ENCODE results near the gene TWIST2. TPM values are rescaled to one million over a fixed set of nuclear protein-coding genes. Genes with fewer than 3 reads are reported as not detected.

TWIST2 gene
- total and polyA plus RNA-seq, 7 donors, result 0.58 to 1.2 (median 0.90) TPM

DNA sequence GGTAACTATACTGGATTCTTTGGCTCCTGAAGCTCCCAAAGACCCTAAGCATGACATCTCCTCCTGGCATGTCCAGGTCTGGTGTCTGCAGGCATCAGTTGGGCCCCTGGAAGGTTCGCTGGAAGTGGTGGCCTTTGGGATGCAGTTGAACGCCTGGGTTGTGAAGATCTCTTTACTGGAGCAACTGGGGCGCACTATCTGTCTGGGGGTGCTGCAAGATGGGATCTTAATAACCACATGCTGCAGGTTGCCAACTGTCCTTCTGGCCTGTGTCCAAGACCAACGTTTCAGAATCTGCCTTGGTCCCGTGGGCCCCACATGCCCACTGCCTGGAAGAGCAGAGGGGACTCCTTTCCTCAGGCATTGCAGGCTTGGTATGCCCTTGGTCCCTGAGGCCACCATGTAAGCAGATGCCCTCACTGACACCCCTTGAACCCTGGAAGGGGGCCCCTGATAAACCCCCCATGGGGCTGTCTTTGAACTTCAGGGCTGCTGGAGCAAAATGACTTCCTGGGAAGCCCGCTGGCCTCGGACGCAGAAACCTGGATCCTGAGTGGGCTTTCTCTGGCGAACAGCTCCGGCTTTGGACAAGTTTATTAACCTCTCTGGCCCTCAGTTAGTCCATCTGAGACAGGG, 101.9 kb downstream of the TWIST2 start:
- no peaks in the 10 kb centered on the region for H3K36me3 ChIP-seq (ENCODE audit: insufficient read depth in 1 of 2, low read depth in 1 of 2)
- intact Hi-C loops (cut with DNase I), result no loop called here
- 73 to 74% (median 74%) methylated on average over 10 of the region's 10 CpGs for WGBS, 3 donors
- no peak for DNase-seq
- TF ChIP-seq, protein P1, sequence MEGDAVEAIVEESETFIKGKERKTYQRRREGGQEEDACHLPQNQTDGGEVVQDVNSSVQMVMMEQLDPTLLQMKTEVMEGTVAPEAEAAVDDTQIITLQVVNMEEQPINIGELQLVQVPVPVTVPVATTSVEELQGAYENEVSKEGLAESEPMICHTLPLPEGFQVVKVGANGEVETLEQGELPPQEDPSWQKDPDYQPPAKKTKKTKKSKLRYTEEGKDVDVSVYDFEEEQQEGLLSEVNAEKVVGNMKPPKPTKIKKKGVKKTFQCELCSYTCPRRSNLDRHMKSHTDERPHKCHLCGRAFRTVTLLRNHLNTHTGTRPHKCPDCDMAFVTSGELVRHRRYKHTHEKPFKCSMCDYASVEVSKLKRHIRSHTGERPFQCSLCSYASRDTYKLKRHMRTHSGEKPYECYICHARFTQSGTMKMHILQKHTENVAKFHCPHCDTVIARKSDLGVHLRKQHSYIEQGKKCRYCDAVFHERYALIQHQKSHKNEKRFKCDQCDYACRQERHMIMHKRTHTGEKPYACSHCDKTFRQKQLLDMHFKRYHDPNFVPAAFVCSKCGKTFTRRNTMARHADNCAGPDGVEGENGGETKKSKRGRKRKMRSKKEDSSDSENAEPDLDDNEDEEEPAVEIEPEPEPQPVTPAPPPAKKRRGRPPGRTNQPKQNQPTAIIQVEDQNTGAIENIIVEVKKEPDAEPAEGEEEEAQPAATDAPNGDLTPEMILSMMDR (IDR thresholded peaks at IDR 0.05), result no peak
- no peak overlapping the region for H3K4me3 ChIP-seq
- H3K27ac ChIP-seq, result no peak overlapping the region
- H3K9me3 ChIP-seq, result no peaks in the 10 kb centered on the region
- H3K4me1 ChIP-seq, result no peaks in the 10 kb centered on the region
- H3K27me3 ChIP-seq (ENCODE audit: insufficient read depth in 3 of 3, low read length in 2 of 3), result peaks cover 0 to 8% (median 0%) of the 10 kb centered on the region in 3 donors
- ATAC-seq, result no peak

DNA sequence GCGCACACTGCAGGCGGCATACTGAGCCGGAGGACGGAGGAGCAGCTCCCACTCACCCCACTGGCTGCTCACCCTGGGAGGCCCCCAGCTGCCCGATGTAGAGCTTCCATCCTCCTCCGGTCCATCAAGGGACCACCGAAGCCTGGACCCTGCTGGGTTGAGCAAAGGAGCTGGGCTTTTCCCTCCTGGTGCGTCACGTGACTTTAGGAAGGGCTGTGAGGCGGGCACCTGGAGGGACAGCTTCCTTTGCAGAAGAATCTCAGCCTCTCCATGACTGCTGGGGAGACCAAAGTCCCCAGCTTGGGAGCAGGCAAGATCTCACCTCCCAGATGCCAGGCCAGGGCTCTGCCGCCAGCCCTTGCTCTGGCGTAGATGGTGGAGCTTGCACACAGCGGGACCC, 102.7 kb downstream of the TWIST2 start:
- Histone ChIP-seq H3K4me1 (no peaks in the 10 kb centered on the region), H3K9me3 (no peaks in the 10 kb centered on the region), H3K27ac (no peak overlapping the region), H3K4me3 (no peak overlapping the region), H3K36me3 (ENCODE audit: insufficient read depth in 1 of 2, low read depth in 1 of 2) (no peaks in the 10 kb centered on the region), H3K27me3 (ENCODE audit: insufficient read depth in 3 of 3, low read length in 2 of 3) (peaks cover 0 to 12% (median 0%) of the 10 kb centered on the region in 3 donors)
- 85 to 91% (median 90%) methylated on average over 13 of the region's 13 CpGs for WGBS, 3 donors
- ATAC-seq (no peak), DNase-seq (no peak)
- intact Hi-C loops (cut with DNase I), result no loop called here
- TF ChIP-seq, protein P1 (IDR thresholded peaks at IDR 0.05), result no peak

DNA sequence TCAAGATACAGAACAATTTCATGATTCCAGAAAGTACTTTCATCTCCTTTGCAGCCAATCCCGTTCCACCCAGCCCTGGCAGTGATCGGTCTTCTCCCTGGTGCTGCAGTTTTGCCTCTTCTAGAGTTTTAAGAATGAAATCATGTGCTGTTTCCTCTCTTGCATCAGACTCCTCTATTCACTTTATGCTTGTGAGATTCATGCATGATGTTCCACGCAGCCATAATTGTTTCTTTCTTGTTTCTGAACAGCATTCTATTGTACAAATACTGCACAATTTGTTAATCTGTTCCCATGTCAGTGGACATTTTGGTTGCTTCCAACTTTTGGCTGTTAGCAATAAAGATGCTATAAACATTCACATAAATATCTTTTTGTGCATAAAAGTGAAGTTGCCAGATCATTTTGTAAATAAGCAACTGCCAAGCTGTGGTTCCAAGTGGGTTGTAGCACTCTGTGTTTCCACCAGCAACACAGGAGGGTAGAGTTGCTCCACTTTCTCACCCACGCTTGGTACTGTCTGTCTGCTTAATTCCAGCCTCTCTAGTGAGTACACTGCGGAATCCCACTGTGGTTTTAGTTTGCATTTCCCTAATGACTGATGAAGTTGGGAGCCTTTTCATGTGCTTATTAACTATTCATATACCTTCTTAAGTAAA, 104.5 kb downstream of the TWIST2 start:
- no peaks in the 10 kb centered on the region for H3K36me3 ChIP-seq (ENCODE audit: insufficient read depth in 1 of 2, low read depth in 1 of 2)
- peaks cover 0 to 16% (median 6%) of the 10 kb centered on the region in 3 donors for H3K27me3 ChIP-seq (ENCODE audit: insufficient read depth in 3 of 3, low read length in 2 of 3)
- no peaks in the 10 kb centered on the region for H3K9me3 ChIP-seq
- WGBS, 3 donors, result 82 to 88% (median 87%) methylated on average over 5 of the region's 5 CpGs
- intact Hi-C loops (cut with DNase I), result no loop called here
- TF ChIP-seq, protein P1 (IDR thresholded peaks at IDR 0.05), result no peak
- H3K4me3 ChIP-seq, result no peak overlapping the region
- no peak for ATAC-seq
- H3K4me1 ChIP-seq, result no peaks in the 10 kb centered on the region
- DNase-seq, result no peak
- H3K27ac ChIP-seq, result no peak overlapping the region

DNA sequence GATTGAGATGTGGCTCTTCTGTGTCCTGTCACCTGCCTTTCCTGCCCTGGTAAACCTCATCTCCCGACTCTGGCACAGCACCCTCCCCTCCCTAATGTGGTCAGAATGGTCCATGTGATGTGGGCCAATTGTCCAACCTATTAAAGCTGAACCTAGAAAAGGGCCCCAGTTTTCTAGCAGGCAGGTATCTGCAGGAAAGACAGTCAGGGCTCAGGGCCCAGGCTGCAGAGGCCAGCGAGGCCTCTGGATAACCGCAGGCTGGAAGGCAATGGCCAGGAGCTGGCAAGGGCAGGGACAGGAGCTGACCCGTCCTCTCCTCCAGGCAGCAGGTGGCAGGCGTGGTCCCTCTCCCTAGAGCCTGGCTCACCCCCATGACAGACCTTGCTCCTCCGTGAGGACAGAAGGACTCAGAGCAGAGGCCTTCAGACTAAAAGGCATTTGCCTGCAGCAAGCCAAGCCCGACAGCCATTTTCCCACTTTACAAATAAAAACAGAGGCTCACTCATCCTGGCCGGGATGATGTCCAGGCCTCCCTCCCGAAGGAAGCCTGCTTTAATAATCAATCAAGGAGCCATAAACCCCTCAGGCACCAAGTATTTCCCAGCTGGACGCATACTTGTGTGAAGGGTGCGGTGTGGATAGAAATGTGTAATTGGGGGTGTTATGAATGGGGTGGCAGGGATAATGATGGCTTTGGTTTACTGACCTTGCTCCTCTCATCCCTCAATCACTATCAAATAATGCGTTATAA, 107.1 kb downstream of the TWIST2 start:
- no peak for DNase-seq
- intact Hi-C loops (cut with DNase I), result no loop called here
- no peak for ATAC-seq
- TF ChIP-seq, protein P1 (IDR thresholded peaks at IDR 0.05), result no peak
- Histone ChIP-seq H3K4me1 (no peaks in the 10 kb centered on the region), H3K36me3 (ENCODE audit: insufficient read depth in 1 of 2, low read depth in 1 of 2) (no peaks in the 10 kb centered on the region), H3K27ac (no peak overlapping the region), H3K27me3 (ENCODE audit: insufficient read depth in 3 of 3, low read length in 2 of 3) (peaks cover 0 to 11% (median 6%) of the 10 kb centered on the region in 3 donors), H3K9me3 (no peaks in the 10 kb centered on the region), H3K4me3 (no peak overlapping the region)
- WGBS, 3 donors, result 69 to 71% (median 70%) methylated on average over 12 of the region's 12 CpGs
